AG04450 (cell line): ENCODE results near the gene PLK5. TPM values are rescaled to one million over a fixed set of nuclear protein-coding genes. Genes with fewer than 3 reads are reported as not detected.

Experiments used
- CTCF ChIA-PET: fragments of 300-600, 350-600 bp; formaldehyde crosslinking; extraction: SDS; loops from one replicate; lab custom pipeline; 2022; ENCODE audit warnings: antibody characterized with exemption, inconsistent platforms; lab: Charles Lee
- POLR2A ChIA-PET: fragments of 350-600 bp; formaldehyde crosslinking; extraction: SDS; loops from one replicate; lab custom pipeline; 2021; ENCODE audit warnings: antibody characterized with exemption, inconsistent platforms; lab: Yijun Ruan, JAX
- DNase-seq: peaks from one replicate; pipeline ENCODE4 v3.0.0-alpha.2; 2011; ENCODE audit warnings: low read depth, low spot score
- H3K27ac ChIP-seq: one replicate; pipeline ENCODE4 v1.5.1; 2012; ENCODE audit warnings: low read depth, low read length, control low read depth
- H3K27me3 ChIP-seq: one replicate; pipeline ENCODE4 v1.6.0; 2012; ENCODE audit warnings: low read length; ENCODE audit not compliant: control insufficient read depth, insufficient read depth
- H3K4me3 ChIP-seq: 2 replicates; pipeline ENCODE4 v1.5.1; 2011; ENCODE audit warnings: mild to moderate bottlenecking, low read depth, low read length, control low read depth
- H3K9me3 ChIP-seq: 2 replicates; pipeline ENCODE4 v1.5.1; 2012; ENCODE audit warnings: low read length; ENCODE audit not compliant: control insufficient read depth, insufficient read depth
- CTCF ChIP-seq: IDR thresholded peaks from 2 replicates; pipeline ENCODE4 v1.5.1; 2011; ENCODE audit warnings: low read depth, low read length, control low read depth, inconsistent platforms
- polyA plus RNA-seq: library from polyadenylated mRNA; depleted of rRNA; stranded (reverse); fragments of >200 nt; gene quantifications from 2 replicates; pipeline ENCODE4 v1.2.3, GENCODE V29; 2011

PLK5 gene
- polyA plus RNA-seq, 1 experiment, result not detected

- DNase-seq, result no peak
- CTCF ChIA-PET, result no interaction called here
These were observed 3.6 kb upstream of the PLK5 start for GRCh38 chr19:1520203-1520780.

GRCh38 chr19:1521636-1522035 lies 2.2 kb upstream of the PLK5 start:
- CTCF ChIA-PET, result no interaction called here
- TF ChIP-seq CTCF, result no peak
- H3K4me3 ChIP-seq, result no peak overlapping the region

More at GRCh38 chr19:1520203-1520780, 3.6 kb upstream of the PLK5 start:
- Histone ChIP-seq H3K27me3 (peaks cover 33% of the 10 kb centered on the region), H3K9me3 (peaks cover 12% of the 10 kb centered on the region), H3K27ac (no peak overlapping the region), H3K4me3 (no peak overlapping the region)
- POLR2A ChIA-PET, result no interaction called here
- TF ChIP-seq CTCF, result no peak

GRCh38 chr19:1522061-1522460 lies 1.8 kb upstream of the PLK5 start:
- POLR2A ChIA-PET, result no interaction called here
- Histone ChIP-seq H3K27me3 (peaks cover 33% of the 10 kb centered on the region), H3K27ac (no peak overlapping the region), H3K9me3 (peaks cover 8% of the 10 kb centered on the region; the same call in 1 of the 2 replicates), H3K4me3 (no peak overlapping the region)
- CTCF ChIA-PET, result no interaction called here
- DNase-seq, result no peak
- TF ChIP-seq CTCF, result no peak

More at GRCh38 chr19:1521636-1522035, 2.2 kb upstream of the PLK5 start:
- peaks cover 9% of the 10 kb centered on the region; the same call in 1 of the 2 replicates for H3K9me3 ChIP-seq
- H3K27me3 ChIP-seq, result peaks cover 33% of the 10 kb centered on the region
- POLR2A ChIA-PET, result no interaction called here
- H3K27ac ChIP-seq, result no peak overlapping the region
- DNase-seq, result no peak

- no peak for DNase-seq
- ChIA-PET POLR2A (no interaction called here), CTCF (no interaction called here)
- peaks cover 33% of the 10 kb centered on the region for H3K27me3 ChIP-seq
- no peak for TF ChIP-seq CTCF
- no peak overlapping the region for H3K4me3 ChIP-seq
- no peak overlapping the region for H3K27ac ChIP-seq
- peaks cover 8% of the 10 kb centered on the region; the same call in 1 of the 2 replicates for H3K9me3 ChIP-seq
These were observed 1.0 kb upstream of the PLK5 start for GRCh38 chr19:1522838-1523237.

- POLR2A ChIA-PET, result no interaction called here
- CTCF ChIA-PET, result no interaction called here
- peaks cover 27% of the 10 kb centered on the region for H3K27me3 ChIP-seq
These were observed 552 bp downstream of the PLK5 start for GRCh38 chr19:1524287-1524971.

More at GRCh38 chr19:1524287-1524971, 552 bp downstream of the PLK5 start:
- Histone ChIP-seq H3K27ac (no peak overlapping the region), H3K9me3 (peaks cover 5% of the 10 kb centered on the region; the same call in 1 of the 2 replicates), H3K4me3 (no peak overlapping the region)
- TF ChIP-seq CTCF, result no peak
- DNase-seq, result no peak
